NAMALWA (cell line): ENCODE data around the gene URM1.

Source experiments
- DNase-seq: peaks from one replicate; pipeline ENCODE4 v3.0.0-alpha.2; 2015; ENCODE audit warnings: low spot score

URM1 gene

GRCh38 chr9:128385496-128386460 is 14.6 kb downstream of the URM1 start:
- no peak for DNase-seq

DNA sequence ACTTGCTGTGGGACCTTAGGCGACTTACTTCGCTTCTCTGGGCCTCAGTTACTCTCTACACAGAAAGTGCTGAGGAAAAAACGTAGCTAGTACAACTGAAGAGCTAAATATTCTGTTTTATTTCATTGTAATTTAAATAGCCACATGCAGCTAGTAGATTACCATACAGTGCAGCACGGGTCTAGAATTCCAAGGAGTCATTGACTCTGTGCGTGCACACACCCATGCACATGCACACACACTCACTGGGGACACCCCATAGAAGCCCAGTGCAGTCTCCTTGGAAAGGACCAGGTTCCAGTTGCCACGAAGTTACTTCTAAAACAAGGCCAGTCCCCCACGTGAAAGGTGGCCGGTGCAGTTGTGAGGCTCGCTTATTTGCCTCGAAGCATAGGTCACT is 17.0 kb downstream of the URM1 start:
- DNase-seq, result no peak

GRCh38 chr9:128389395-128390149 is 18.4 kb downstream of the URM1 start:
- DNase-seq, result no peak

DNA sequence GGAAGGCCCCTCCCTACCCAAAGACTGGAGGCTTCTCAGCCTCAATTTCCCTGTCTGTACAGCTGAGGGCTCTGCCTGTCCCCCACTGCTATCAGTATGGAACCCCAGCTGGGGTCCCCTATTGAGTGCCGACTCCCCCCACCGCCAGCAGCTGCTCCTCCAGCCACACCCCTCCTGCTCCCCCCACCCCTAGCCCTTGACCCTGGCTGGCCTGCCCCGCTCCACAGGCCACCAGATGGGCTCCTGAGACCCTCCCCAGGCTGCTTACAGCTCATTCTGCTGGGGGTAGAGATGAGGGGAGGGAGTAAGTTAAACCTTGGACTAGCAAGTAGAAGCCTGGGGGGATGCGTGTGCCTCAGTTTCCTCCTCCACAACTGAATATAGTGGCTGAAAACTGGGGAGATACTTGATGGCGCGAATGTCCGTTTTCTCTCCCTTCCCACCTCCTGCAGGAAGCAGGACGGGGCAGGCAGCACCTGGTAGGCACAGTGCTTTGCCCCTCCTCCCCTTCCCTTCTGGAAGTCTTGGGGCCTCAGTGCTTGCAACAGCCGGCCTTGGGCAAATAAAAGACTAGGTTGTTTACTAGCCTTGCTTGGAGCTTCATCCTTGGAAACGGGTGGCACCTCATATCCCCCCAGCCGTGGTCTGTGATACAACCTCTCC is 19.1 kb downstream of the URM1 start:
- no peak for DNase-seq

DNA sequence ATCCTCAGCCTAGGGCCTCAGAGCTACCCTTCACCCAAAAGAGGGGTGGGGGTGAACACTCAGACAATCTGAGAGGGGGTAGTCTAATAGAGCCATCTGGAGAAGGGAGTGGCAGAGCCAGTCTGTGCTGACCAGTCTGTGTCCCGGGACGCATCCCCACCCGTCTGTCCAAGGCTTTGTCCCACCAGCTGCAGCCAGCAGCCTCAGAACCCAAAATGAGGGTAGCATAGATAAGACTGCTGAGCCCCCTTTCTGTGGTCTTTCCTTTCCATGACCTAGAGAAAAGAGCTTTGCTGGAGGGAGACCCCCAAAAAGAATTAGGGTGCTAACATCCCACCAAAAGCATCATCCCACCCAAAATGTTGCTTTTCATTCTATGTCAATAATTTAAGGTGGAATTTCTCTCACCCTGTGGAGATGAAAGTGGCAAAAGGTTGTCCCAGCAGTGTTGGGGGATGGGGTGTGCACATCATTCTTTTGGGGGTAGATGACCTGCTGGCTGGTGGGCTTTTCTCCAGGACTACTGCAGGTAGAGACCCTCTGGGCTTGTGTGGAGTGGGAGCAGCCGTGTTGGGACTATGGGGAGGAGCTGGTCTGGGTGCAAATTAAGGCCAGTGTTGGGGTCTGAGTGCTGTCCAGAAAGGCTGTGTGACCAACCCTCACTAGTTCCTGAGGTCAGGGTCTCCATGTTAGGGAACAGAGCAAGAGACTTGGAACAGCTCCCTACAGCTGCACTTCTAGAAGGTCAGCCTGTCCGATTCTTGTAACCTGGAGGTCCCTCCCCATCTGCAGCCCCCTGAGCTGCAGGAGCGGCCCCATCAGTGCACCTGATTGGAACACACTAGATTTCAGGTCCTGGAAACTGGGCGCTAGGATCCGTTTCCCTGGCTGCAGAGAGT is 19.9 kb downstream of the URM1 start:
- no peak for DNase-seq

- DNase-seq, result no peak
These were observed 20.8 kb downstream of the URM1 start for GRCh38 chr9:128391956-128392301.

- no peak for DNase-seq
These were observed 21.3 kb downstream of the URM1 start for GRCh38 chr9:128392302-128393144.

DNA sequence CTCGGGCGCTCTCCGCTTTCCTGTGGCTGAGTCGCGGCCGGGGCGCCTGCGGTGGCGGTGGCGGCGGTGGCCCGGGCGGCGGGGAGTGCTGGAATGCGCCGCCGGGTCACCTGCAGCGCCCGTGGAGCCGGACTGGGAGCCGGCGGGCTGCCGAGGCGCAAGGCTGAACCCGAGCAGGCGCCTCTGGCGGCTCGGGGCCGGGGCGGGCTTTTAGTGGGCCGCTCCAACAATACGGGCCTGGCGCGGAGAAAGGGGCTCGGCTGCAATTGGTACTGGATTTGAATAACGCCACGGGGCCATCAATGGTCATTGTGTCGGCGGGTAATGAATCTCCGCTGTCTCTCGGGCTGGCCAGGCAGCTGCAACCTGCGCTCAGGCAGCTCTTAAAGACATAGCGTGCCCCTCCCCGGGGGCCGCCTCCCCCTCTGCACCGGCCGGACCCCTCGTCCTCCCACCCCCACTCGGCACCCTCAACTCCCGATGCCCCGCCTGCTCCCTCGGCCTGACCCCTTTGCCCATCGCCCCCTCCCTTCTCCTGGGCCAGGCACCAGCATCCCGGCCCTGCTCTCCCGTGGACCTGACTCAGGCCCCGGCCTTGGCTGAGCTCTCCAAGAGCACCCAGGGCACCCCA is 22.1 kb downstream of the URM1 start:
- no peak for DNase-seq

GRCh38 chr9:128393970-128394369 is 22.8 kb downstream of the URM1 start:
- DNase-seq, result no peak

- DNase-seq, result no peak
These were observed 23.4 kb downstream of the URM1 start for GRCh38 chr9:128394379-128395168.

- no peak for DNase-seq
These were observed 25.9 kb downstream of the URM1 start for GRCh38 chr9:128396970-128397613.

DNA sequence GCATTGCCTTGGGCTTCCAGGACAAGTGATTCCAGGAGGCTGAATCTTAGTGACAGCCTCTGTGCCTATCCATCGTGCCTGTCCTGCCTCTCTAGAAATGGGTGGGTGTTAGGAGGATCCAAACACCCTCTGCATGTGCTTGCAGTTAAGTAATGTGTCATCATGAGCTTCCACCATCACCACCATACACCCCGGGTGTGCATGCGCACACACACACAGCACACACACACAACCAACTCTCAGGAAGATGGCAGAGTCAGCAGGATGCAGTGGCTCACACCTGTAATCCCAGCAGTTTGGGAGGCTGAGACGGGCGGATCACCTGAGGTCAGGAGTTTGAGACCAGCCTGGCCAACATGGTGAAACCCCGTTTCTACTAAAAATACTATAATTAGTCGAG is 26.7 kb downstream of the URM1 start:
- no peak for DNase-seq

- no peak for DNase-seq
These were observed 28.7 kb downstream of the URM1 start for GRCh38 chr9:128399861-128400260.

GRCh38 chr9:128404560-128404959 is 33.4 kb downstream of the URM1 start:
- DNase-seq, result no peak

DNA sequence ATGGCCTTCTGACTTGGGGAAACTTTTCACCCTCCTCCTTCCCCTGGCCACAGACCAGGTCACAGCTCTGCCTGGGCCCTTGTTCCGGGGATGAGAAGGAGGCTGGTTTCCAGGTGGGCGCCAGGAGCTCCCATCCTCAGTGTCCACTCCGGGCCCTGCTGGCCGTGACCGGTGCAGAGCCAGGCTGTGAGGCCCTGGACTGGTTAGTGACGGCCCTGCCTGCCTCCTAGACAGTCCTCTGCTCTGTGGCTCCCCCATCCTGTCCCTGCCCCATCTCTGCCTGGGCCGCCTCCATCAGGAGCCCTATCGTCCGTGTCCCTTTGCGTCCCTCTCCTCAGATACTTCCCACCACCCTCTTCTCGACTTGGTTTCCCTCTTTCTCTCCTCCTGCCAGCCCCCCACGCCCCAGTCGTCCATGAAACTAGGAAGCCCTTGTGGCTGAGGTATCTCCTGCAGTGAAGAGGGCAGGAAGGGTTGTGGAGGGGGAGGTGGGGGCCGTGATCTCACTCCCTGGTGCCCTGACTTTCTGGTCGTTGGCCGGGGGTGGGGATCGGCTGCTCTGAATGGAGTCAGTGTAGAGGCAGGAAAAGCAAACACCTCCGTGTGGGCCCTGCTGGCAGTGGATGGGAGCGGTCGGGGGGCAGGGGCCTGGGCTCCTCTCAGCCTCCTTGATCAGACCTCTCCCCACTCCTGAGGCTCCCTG is 34.1 kb downstream of the URM1 start:
- no peak for DNase-seq

DNA sequence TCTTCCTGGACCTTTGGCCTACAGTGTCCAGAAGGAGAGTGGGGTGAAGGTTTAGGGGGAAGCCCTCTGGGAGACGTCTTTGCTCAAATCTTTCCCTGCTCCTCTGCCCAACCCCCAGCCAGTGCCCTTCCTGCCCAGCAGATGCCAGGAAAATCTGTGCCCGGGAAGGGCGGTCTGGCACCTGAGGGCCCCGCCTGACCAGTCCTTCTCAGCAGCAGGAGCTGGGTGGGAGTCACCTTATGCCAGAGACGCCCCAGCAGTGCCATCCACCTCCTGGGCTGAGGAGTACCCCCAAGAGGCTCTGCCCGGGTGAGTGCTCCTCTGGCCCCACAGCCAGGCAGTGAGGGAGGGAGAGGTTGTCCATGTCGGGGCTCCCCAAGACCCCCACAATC is 34.6 kb downstream of the URM1 start:
- no peak for DNase-seq

- DNase-seq, result no peak
These were observed 35.7 kb downstream of the URM1 start for GRCh38 chr9:128406848-128407391.

DNA sequence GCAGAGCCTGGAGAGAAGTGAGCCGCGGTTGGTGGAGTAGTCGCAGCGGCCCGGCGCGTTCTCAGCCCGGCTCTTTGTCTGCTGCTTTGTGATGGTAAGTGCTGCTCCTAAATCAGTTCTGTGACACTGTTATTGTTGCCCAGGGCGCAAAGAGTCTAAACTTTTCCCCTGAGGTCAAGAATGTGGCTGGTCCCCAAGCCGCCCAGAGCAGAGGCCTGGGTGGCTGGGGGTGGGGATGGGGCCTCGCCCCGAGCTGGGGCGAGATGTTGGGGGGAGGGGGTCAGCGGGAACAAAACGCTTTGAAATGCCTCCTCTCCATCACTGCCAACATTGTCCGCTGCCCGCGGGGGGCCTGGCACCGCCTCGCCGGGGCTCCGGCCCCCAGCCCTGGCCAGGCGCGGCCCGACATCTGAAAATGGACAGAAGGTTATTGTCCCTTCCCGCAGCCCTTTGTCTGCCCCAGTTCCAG is 37.8 kb downstream of the URM1 start:
- DNase-seq, result no peak
